Measurements from ENCODE around the gene GAS7.

DNA sequence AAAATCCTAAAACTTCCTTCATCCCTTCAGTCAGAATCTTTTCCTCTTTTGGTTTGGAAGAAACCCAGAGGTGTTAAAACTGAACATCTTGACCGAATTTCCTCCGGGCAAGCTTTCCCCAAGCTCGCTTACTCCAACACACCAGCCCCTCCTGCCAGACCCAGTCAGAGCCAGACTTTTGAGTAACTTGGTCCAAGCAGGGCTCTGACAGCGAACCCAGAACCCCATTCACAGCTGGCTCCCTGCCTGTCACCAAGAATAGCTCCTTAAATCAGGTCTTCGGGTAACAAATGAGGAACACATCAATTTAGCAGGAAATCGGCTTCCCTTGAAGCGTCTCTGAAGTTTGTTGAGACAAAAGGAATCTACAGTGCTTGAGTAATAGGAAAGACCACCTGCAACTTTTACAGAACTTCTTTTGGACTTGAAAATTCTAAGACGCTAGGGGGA, 27.3 kb downstream of the GAS7 start:
- TF ChIP-seq, protein P1, sequence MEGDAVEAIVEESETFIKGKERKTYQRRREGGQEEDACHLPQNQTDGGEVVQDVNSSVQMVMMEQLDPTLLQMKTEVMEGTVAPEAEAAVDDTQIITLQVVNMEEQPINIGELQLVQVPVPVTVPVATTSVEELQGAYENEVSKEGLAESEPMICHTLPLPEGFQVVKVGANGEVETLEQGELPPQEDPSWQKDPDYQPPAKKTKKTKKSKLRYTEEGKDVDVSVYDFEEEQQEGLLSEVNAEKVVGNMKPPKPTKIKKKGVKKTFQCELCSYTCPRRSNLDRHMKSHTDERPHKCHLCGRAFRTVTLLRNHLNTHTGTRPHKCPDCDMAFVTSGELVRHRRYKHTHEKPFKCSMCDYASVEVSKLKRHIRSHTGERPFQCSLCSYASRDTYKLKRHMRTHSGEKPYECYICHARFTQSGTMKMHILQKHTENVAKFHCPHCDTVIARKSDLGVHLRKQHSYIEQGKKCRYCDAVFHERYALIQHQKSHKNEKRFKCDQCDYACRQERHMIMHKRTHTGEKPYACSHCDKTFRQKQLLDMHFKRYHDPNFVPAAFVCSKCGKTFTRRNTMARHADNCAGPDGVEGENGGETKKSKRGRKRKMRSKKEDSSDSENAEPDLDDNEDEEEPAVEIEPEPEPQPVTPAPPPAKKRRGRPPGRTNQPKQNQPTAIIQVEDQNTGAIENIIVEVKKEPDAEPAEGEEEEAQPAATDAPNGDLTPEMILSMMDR (IDR thresholded peaks at IDR 0.05) = no peak
- TF ChIP-seq EZH2 (IDR thresholded peaks at IDR 0.05) = no peak
- no peak for TF ChIP-seq EZH2phosphoT487 (IDR thresholded peaks at IDR 0.05)
